NOMO-1 treated with DMSO at 0.1 percent for 48 hours (cell line): ENCODE data around the gene RHBDD3.

Source experiments
- DNase-seq: peaks from one replicate; lab custom pipeline; 2025; ENCODE audit not compliant: unreplicated experiment; lab: John Stamatoyannopoulos, UW

RHBDD3 gene

GRCh38 chr22:29269731-29270474, 2.1 kb upstream of the RHBDD3 start:
- DNase-seq: peak; percentile 58

GRCh38 chr22:29269230-29269604, 1.4 kb upstream of the RHBDD3 start:
- DNase-seq: no peak

- no peak for DNase-seq
These were observed 889 bp upstream of the RHBDD3 start for GRCh38 chr22:29268511-29269229.

DNA sequence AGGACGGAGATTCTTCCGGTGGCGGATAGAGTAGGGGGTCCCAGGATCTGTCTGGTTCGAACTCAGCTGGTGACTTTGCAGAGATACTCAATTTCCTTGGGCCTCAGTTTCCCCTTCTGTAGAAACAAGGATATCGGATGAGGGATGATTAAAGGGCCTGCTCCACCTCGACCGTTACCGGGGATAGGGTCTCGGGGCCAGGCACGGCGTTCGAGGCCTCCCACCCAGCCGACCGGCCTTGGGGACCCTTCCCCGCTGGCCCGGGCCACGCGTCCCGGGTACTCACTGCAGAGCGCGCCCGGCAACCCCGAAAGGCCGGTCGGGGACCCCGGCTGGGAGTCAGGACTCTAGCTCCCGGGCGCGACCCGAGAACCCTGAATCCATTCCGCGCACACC, 321 bp downstream of the RHBDD3 start:
- DNase-seq: no peak

DNA sequence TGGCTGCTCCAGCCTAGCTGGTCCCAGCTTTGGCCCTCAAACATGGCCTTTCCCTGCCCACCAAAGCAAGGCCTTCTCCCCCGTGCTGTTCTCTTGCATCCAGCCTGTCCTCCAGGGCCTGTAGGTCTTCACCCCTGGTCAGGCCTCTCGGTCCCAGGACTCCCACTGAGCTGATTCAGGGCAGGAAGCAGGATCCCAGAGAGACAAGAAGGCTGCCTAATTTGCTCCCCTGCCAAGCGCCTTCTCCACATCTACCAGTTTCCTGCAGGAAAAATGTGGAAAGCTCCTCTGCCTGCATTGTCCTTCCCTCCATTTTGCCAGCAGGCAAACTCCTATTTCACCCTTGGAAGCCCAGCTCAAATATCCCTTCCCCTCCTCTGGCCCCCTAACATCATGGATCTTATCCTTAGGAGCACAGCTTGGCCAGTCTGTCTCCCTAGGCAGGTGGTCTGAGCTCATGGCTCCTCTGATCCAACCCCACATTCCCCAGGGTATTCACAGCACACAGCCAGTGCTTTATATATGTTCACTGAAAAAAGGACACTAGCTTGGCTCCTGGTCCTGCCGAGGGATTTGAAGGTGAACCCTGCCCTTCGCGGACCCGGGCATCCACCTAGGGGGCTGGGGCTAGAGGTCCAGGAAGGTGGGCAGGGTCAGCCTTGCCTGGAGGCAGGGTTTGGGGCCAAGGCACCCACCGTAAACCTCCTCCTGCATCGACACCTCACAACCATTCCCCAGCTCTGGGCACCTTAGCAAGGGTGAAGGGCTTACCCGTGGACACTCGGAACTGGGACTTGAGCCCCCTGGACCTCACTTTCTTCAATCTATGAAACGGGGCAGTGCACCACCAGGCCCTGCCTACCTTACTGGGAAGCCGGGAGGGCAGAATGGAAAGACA, 968 bp downstream of the RHBDD3 start:
- DNase-seq: no peak

DNA sequence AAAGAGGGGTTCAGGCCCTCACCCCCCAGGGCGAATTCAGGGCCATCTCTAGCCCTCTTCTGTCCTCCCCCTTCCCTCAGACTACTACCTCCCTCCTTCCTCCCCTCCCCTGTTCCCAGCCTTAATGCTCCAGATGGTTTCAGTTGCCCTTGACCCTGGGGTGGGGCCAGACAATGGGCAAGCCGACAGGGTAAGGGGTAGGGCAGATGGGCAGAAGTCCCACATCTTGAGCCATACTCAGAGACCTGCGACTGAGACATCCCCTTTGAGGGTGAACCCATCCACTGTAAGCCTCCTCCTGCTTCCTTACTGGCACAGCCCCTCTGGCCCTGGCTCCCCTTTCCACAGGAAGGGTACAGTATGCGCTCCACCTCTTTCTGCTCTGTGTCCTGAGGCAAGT, 1.9 kb downstream of the RHBDD3 start:
- DNase-seq: no peak

DNA sequence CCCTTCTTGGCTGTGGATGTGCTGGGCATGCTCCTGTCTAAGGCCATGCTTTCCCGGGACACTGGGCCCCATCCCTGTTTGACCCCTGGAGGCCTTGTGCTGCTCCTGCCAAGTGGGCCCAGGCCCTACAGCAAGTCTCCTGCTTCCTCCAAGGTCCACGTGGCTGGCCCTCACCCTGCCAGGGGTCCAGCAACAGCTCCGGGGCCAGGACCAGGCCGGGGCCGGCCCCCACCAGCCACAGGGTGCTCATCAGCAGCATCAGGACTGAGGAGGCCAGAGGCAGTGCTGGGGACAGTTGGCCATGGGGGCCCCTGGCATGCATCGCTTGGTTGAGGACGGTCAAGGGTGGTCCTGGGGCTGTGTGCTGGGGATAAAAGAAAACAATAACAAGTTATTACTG, 2.5 kb downstream of the RHBDD3 start:
- no peak for DNase-seq

DNA sequence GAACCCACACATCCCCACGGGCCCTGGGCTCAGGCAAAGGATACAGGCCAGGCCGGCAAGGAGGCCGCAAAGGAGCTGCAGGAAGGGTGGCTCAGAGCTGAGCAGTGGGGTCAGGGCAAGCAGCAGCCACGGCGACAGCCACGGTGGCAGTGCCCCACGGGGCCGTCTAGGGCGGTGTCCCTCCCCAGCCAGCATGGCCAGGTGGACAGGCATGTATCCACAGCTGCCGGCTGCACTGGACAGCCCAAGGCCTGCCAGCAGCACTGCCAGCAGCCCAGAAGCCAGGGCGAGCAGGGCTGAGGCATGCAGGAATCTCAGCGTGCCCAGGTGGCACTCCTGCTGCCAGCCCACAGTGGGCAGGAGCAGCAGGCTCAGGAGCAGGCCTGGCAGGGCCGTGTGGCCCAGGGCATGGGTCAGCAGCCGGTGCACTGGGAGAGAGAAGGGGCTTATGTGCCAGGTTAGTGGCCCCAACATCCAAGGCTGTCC, 3.9 kb downstream of the RHBDD3 start:
- DNase-seq: no peak

DNA sequence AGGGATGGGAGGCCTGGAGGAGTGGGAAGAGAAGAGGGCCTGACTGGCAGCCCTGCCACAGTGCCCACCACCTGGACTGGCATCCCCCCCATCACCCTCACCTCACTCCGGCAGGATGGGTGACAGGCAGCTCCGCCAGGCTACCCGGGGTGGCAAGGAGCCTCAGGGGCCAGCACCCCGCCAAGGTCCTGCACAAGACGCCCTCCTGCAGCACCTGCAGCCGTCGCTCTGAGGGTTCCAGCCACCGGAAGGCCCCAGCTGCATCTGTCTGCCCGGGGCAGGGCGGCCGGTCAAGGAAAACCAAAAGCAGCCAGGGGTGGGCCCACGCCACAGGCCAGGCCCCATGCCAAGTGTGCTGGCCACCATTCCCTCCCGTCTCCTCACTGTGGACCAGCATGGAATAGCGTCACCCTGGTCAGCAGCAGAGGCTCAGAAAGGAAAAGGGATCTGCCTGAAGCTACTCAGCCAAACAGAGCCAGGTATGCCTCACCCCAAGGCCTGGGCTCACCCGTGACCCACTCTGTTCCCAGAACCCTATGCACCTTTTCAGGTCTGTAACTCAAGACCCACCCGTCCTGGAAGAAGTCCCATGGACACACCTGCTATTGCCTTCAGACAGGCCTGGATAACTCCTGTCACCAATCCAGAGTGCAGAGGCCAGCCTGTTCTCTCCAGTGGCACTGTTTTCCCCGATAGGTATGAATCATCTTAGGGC, 7.0 kb downstream of the RHBDD3 start:
- no peak for DNase-seq

- no peak for DNase-seq
These were observed 7.7 kb downstream of the RHBDD3 start for GRCh38 chr22:29260031-29260560.

DNA sequence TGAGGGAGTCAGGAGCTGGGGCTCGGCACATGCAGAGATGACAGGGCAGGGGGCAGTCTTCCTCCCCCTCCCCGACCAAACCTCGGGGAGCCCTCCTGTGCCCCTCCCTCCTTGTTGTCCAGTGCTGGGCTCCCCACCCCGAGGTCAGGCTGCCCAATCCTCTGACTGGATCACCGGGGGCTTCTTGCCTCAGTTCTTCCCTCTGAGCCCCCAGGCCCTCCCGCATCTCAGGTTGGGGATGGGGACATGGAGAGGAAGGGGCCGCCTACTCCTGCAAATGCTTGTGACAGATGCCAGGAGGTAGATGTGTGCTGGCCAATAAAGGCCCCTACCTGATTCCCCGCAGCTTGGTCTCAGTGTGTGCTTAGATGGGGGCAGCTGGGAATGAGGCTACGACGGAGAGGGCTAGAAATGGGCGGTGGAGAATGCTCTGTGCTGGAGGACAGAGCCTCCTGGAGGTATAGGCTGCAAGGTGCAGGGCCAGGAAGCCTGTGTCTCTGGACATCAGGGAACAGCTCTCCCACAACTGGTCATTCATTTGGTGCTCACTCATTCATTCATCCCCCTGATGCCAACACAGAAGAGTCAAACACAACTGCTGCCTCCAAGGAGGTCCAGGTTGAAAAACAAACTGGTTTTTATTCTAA, 8.4 kb downstream of the RHBDD3 start:
- no peak for DNase-seq

DNA sequence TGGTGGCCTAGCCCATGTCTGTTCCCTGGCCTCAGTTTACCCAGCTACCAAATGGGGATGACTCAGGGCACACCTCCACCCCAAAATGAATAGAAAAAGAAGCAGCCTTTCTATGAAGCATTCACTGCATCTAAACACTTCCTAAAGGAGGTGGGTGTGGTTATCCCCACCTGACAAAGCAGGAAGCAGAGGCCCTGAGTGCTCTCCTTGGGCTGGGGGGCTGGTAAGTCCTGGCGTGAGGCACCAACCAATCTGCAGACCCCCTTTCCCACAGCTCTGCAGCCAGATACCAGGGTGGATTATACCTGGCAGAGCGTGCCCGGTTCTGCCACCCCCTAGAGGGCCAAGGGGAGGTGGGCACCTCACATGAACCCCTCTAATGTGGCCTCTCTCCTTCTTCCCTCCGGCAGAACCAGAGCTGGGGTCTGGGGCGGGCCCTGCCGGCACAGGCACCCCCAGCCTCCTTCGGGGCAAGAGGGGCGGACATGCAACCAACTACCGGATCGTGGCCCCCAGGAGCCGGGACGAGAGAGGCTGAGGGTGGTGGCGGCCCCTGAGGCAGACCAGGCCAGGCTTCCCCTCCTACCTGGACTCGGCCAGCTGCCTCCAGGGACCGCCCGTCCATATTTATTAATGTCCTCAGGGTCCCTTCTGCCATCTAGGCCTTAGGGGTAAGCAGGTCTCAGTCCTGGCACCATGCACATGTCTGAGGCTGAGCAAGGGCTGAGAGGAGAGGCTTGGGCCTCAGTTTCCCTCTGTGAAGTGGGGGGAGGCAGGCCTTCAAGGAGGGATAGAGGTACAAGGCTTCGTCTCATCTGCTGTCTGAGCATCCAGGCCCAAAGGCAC, 9.2 kb downstream of the RHBDD3 start:
- DNase-seq: no peak

GRCh38 chr22:29257751-29258181, 10.0 kb downstream of the RHBDD3 start:
- DNase-seq: no peak

GRCh38 chr22:29256606-29257325, 11.0 kb downstream of the RHBDD3 start:
- no peak for DNase-seq

- DNase-seq: no peak
These were observed 12.6 kb downstream of the RHBDD3 start for GRCh38 chr22:29255064-29255621.

- DNase-seq: no peak
These were observed 13.5 kb downstream of the RHBDD3 start for GRCh38 chr22:29254286-29254660.

DNA sequence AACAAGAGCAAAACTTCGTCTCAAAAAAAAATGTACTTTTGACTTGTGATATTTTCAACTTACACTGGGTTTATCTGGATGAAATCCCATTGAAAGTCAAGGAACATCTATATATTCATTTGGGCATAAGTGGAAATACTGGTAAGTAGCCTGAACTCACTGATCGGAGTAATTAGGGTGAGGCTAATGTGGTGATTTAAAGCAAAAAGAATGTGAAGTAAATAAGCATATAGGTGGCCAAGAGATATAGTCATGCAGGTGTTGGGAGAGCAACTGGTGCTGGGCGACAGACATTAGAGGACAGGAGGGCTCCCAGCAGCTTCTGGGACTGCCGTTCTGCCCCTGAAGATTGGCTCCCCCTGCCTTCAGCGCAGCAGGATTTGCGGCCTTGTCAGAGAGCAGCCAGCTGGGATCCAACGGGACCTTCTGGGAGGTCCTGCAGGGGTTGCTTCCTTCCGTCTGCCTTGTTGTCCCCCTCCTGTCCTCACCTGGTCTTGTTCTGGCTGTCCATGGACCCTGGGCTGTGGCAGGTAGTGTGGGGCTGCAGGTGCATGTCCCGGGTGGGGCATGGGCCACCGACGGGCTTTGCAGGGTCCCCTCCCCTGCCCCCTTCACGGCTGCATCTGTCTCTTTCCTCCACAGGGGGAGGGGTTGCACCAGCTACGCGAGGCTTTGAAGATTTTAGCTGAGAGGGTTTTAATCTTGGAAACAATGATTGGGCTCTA, 14.1 kb downstream of the RHBDD3 start:
- no peak for DNase-seq
